Heart right ventricle (tissue), 16 donors: ENCODE data around the gene GNG7. TPM values are rescaled to one million over a fixed set of nuclear protein-coding genes. Genes with fewer than 3 reads are reported as not detected.
A peak's percentile ranks its signal among the peaks of the same experiment; 100 is the strongest.

ENCODE experiments used
- ATAC-seq, 8 donors: fragments of 200-7000 bp; cut with Tn5 transposase; one replicate each; pipeline ENCODE4 v1.9.1; 2020; ENCODE audit warnings: mild to moderate bottlenecking in 8 of 8, moderate library complexity in 8 of 8, moderate number of reproducible peaks in 1 of 8
- DNase-seq, 2 donors: peaks; one replicate each; pipeline ENCODE4 v3.0.0-alpha.2; 2020
- H3K27ac ChIP-seq, 10 donors: fragments of 200-600 bp; sonication (generic) in 2 of 10; one replicate each; pipeline versions ENCODE4 v1.5.0 to v1.8.0; 2020 to 2022; ENCODE audit warnings: mild to moderate bottlenecking in 3 of 10
- H3K27me3 ChIP-seq, 7 donors: fragments of 200-600 bp; one replicate each; pipeline ENCODE4 v1.8.0; 2021 to 2022; ENCODE audit warnings: mild to moderate bottlenecking in 2 of 7
- H3K36me3 ChIP-seq, 9 donors: fragments of 200-600 bp; sonication (generic) in 1 of 9; one replicate each; pipeline versions ENCODE4 v1.5.0 to v1.8.0; 2020 to 2022; ENCODE audit warnings: mild to moderate bottlenecking in 2 of 9
- H3K4me1 ChIP-seq, 9 donors: fragments of 200-600 bp; sonication (generic) in 1 of 9; one replicate each; pipeline versions ENCODE4 v1.5.0 to v1.8.0; 2020 to 2022; ENCODE audit warnings: mild to moderate bottlenecking in 4 of 9
- H3K4me3 ChIP-seq, 10 donors: fragments of 200-600 bp; sonication (generic) in 2 of 10; one replicate each; pipeline versions ENCODE4 v1.5.0 to v1.8.0; 2020 to 2022; ENCODE audit warnings: mild to moderate bottlenecking in 7 of 10, moderate library complexity in 2 of 10
- H3K9me3 ChIP-seq, 11 donors: fragments of 200-600 bp in 10 of 11; sonication (generic) in 2 of 11; one replicate each; pipeline versions ENCODE4 v1.5.0 to v1.8.0; 2013 to 2022; ENCODE audit warnings: mild to moderate bottlenecking in 2 of 11, control low read depth in 1 of 11, moderate library complexity in 1 of 11
- WGBS, 2 donors: extraction: QIAGEN DNeasy Blood & Tissue Kit; methylation state at CpG; one replicate each; pipeline ENCODE4 v1.1.7; 2013; ENCODE audit warnings: inconsistent platforms in 1 of 2; 5-methylcytosine and 5-hydroxymethylcytosine counted together
- intact Hi-C, 10 donors: fragments of 100-400 bp; cut with DNase I; formaldehyde crosslinking; loops; one replicate each; pipeline versions ENCODE4 v1.11.1 to v1.14.2; 2022
- polyA plus RNA-seq, 2 donors: library from polyadenylated mRNA; stranded (reverse); fragments of 200-250 nt; gene quantifications; one replicate each; pipeline ENCODE4 v1.2.3, GENCODE V29; 2013
- total RNA-seq, 10 donors: library from RNA; stranded (reverse); fragmentation: NEBNext Ultra II Directional in 3 of 10; extraction: Animal tissue kit (Norgen Biotek cat#: 25700) in 3 of 10; gene quantifications; one replicate each; pipeline versions ENCODE4 v1.2.1 to v1.2.4, GENCODE V29; 2021 to 2023
- TF ChIP-seq, protein P1 (sequence below), 9 donors: fragments of 200-600 bp; sonication (generic) in 2 of 9; IDR thresholded peaks; one replicate each; pipeline versions ENCODE4 v1.5.0 to v1.8.0; 2021 to 2022; ENCODE audit warnings: antibody characterized with exemption in 9 of 9, mild to moderate bottlenecking in 5 of 9, moderate library complexity in 1 of 9
- donor health status: Arrhythmogenic right ventricular cardiomyopathy.
- donor health status: ischemic (EF 13 %, LVEDD 7.1; RV severe dilation, severe dysfunction).
- donor health status: healthy with polysubstance abuse.
- donor health status: DM: no; HTN: yes; CAD: no.
- donor health status: DM: no; HTN: no; CAD: no.
- donor health status: ischemic (EF 25% LVEDD 6.9; RV normal size, moderate dysfunction).
- donor health status: ischemic (EF 25% LVEDD 5.7; RV mildly dilated, moderate dysfunction).
- donor health status: healthy.
- donor health status: DM: yes; HTN: yes; CAD: no.
- donor health status: Ischemic cardiomyopathy.
- donor health status: ischemic (EF 35%, LVEDD 5.7; RV mildly dilated, moderate dysfunction).
- donor health status: nonischemic (EF 11% LVEDD 7.7; RV severe dilation, severe dysfunction).
- donor health status: DM: yes; HTN: yes; CAD: no.
- donor health status: PGD.
- donor health status: ischemic (EF 29% LVEDD 5.4; RV normal size, mild dysfunction).
- donor health status: nonischemic (EF 23%, LVEDD 6.1; RV moderate dilation, normal function).

The GNG7 gene
- total and polyA plus RNA-seq, 12 donors, result 8.4 to 56.9 (median 39.1) TPM

GRCh38 chr19:2747349-2747748 is 44.9 kb upstream of the GNG7 start:
- Histone ChIP-seq H3K4me1 (peaks cover 0 to 8% (median 4%) of the 10 kb centered on the region in 9 donors), H3K4me3 (no peak overlapping the region), H3K36me3 (no peaks in the 10 kb centered on the region), H3K27ac (no peak overlapping the region), H3K9me3 (no peaks in the 10 kb centered on the region), H3K27me3 (peaks cover 0 to 4% (median 0%) of the 10 kb centered on the region in 7 donors)
- ATAC-seq (no peak), DNase-seq (no peak)
- 80 to 90% methylated on average over 7 of the region's 7 CpGs for WGBS, 2 donors
- TF ChIP-seq, protein P1, sequence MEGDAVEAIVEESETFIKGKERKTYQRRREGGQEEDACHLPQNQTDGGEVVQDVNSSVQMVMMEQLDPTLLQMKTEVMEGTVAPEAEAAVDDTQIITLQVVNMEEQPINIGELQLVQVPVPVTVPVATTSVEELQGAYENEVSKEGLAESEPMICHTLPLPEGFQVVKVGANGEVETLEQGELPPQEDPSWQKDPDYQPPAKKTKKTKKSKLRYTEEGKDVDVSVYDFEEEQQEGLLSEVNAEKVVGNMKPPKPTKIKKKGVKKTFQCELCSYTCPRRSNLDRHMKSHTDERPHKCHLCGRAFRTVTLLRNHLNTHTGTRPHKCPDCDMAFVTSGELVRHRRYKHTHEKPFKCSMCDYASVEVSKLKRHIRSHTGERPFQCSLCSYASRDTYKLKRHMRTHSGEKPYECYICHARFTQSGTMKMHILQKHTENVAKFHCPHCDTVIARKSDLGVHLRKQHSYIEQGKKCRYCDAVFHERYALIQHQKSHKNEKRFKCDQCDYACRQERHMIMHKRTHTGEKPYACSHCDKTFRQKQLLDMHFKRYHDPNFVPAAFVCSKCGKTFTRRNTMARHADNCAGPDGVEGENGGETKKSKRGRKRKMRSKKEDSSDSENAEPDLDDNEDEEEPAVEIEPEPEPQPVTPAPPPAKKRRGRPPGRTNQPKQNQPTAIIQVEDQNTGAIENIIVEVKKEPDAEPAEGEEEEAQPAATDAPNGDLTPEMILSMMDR (IDR thresholded peaks at IDR 0.05), result no peak
- intact Hi-C loops, result loop anchor here in 1 of 10 donors (5.0 kb wide), 1 partner anchor 100 kb away; no protein-coding TSS in a partner anchor

DNA sequence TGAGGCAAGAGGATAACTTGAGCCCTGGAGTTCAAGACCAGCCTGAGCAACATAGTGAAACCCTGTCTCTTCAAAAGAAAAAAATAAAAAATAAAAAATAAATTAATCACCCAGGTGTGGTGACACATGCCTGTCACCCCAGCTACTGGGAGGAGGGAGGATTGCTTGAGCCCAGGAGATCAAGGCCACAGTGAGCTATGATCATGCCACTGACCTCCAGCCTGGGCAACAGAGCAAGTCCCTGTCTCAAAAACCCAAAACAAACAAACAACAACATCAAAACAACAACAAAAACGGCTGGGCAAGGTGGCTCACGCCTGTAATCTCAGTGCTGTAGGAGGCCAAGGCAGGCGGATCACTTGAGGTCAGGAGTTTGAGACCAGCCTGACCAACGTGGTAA is 41.6 kb upstream of the GNG7 start:
- no peaks in the 10 kb centered on the region for H3K36me3 ChIP-seq
- peaks cover 0 to 4% (median 0%) of the 10 kb centered on the region in 7 donors for H3K27me3 ChIP-seq
- no peak overlapping the region for H3K27ac ChIP-seq
- no peak for DNase-seq
- intact Hi-C loops, result no loop called here
- WGBS, 2 donors, result 30 to 41% methylated on average over 4 of the region's 4 CpGs
- peaks cover 3 to 11% (median 8%) of the 10 kb centered on the region in 9 donors for H3K4me1 ChIP-seq
- H3K9me3 ChIP-seq, result no peaks in the 10 kb centered on the region
- no peak overlapping the region for H3K4me3 ChIP-seq
- no peak for ATAC-seq
- TF ChIP-seq, protein P1 (IDR thresholded peaks at IDR 0.05), result no peak

GRCh38 chr19:2743099-2743498 is 40.6 kb upstream of the GNG7 start:
- peaks cover 0 to 4% (median 0%) of the 10 kb centered on the region in 7 donors for H3K27me3 ChIP-seq
- 67 to 72% methylated on average over 8 of the region's 8 CpGs for WGBS, 2 donors
- DNase-seq (no peak), ATAC-seq (no peak)
- H3K9me3 ChIP-seq, result no peaks in the 10 kb centered on the region
- H3K36me3 ChIP-seq, result no peaks in the 10 kb centered on the region
- H3K4me3 ChIP-seq, result no peak overlapping the region
- TF ChIP-seq, protein P1 (IDR thresholded peaks at IDR 0.05), result no peak
- H3K4me1 ChIP-seq, result peaks cover 3 to 18% (median 13%) of the 10 kb centered on the region in 9 donors
- intact Hi-C loops, result no loop called here
- no peak overlapping the region for H3K27ac ChIP-seq

GRCh38 chr19:2740314-2740656 is 37.8 kb upstream of the GNG7 start:
- peak overlapping the region in 4 of 10 donors; percentile 74 to 99 (median 97) for H3K4me3 ChIP-seq
- intact Hi-C loops, result no loop called here
- 42 to 43% methylated on average over 13 of the region's 13 CpGs for WGBS, 2 donors
- peaks cover 0 to 18% (median 3%) of the 10 kb centered on the region in 9 donors for H3K36me3 ChIP-seq
- H3K27me3 ChIP-seq, result peaks cover 0 to 4% (median 0%) of the 10 kb centered on the region in 7 donors
- H3K27ac ChIP-seq, result no peak overlapping the region
- peaks cover 3 to 31% (median 13%) of the 10 kb centered on the region in 9 donors for H3K4me1 ChIP-seq
- no peak for ATAC-seq
- TF ChIP-seq, protein P1 (IDR thresholded peaks at IDR 0.05), result peak in 1 of 9 donors; percentile 1
- DNase-seq, result no peak
- peaks cover 0 to 5% (median 0%) of the 10 kb centered on the region in 11 donors for H3K9me3 ChIP-seq
